Measurements from ENCODE around the gene GNAZ.

DNA sequence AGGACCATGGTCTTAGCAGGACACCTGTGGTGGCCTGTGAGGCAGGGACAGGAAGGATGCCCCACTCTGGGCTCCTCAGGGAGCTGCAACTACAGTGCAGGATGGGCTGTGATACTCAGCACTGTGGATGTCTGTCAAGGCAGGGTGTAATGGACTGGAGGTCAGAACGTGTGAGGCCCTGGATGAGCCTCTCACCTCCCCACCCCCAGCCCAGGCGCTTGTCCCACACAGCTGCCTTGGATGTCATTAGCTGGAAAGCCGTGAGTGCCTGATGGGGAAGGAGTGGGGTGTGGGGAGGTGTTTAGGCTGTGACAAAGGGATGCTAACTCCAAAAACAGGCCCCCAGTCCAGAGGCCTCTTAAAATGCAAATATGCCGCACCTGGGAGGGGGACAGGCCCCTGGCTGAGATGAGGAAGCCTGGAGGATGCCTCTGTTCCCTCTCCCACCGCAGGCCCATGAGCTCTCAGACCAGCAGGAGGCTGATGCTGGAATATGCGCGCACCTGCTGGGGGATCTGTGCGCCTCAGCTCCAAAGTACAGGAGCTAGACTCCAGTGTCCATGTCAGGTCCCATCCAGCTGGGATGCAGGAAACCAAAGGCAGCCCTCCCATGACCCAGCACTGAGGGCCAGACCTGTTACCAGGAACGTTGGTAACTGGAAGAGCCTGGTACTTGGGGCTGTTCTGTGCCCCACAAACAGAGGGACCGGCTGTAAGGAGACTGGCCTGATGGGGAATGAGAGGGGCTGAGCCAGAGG is 46.4 kb downstream of the GNAZ start:
- TF ChIP-seq, protein P1, sequence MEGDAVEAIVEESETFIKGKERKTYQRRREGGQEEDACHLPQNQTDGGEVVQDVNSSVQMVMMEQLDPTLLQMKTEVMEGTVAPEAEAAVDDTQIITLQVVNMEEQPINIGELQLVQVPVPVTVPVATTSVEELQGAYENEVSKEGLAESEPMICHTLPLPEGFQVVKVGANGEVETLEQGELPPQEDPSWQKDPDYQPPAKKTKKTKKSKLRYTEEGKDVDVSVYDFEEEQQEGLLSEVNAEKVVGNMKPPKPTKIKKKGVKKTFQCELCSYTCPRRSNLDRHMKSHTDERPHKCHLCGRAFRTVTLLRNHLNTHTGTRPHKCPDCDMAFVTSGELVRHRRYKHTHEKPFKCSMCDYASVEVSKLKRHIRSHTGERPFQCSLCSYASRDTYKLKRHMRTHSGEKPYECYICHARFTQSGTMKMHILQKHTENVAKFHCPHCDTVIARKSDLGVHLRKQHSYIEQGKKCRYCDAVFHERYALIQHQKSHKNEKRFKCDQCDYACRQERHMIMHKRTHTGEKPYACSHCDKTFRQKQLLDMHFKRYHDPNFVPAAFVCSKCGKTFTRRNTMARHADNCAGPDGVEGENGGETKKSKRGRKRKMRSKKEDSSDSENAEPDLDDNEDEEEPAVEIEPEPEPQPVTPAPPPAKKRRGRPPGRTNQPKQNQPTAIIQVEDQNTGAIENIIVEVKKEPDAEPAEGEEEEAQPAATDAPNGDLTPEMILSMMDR (IDR thresholded peaks at IDR 0.05), result no peak
- TF ChIP-seq POLR2A (IDR thresholded peaks at IDR 0.05) (no peak), EP300 (IDR thresholded peaks at IDR 0.05) (no peak)

Data from ovary (tissue), 3 donors.